SK-N-SH (cell line): Measurements from ENCODE around the gene ASTN2.

Experiments used
- ELF1 ChIP-seq: IDR thresholded peaks from 2 replicates; pipeline ENCODE4 v1.4.0; 2012
- EP300 ChIP-seq, 2 experiments: IDR thresholded peaks; 2 replicates each; pipeline versions ENCODE4 v1.4.0 to v1.6.1; 2012; ENCODE audit warnings: borderline replicate concordance in 1 of 2, low read depth in 1 of 2, low read length in 1 of 2
- EZH2phosphoT487 ChIP-seq: fragments of 200-600 bp; sonication (generic); IDR thresholded peaks from 2 replicates; pipeline ENCODE4 v1.6.1; 2017; ENCODE audit warnings: low read depth, mixed run types, mild to moderate bottlenecking, antibody characterized with exemption, moderate library complexity, borderline replicate concordance
- MXI1 ChIP-seq: IDR thresholded peaks from 2 replicates; pipeline ENCODE4 v1.6.1; 2012; ENCODE audit warnings: mild to moderate bottlenecking, low read depth, low read length, improper control_type of control experiment
- POLR2AphosphoS5 ChIP-seq: IDR thresholded peaks from 2 replicates; pipeline ENCODE4 v1.6.1; 2012; ENCODE audit warnings: low read depth, low read length
- SIN3A ChIP-seq: IDR thresholded peaks from 2 replicates; pipeline ENCODE4 v1.6.1; 2012; ENCODE audit warnings: low read depth, mild to moderate bottlenecking, low read length, moderate library complexity, borderline replicate concordance
- YY1 ChIP-seq: IDR thresholded peaks from 2 replicates; pipeline ENCODE4 v1.4.0; 2012; ENCODE audit warnings: low read depth, mild to moderate bottlenecking
- TF ChIP-seq, protein P1 (sequence below): fragments of 200-600 bp; sonication (generic); IDR thresholded peaks from 2 replicates; pipeline ENCODE4 v1.6.1; 2017; ENCODE audit warnings: antibody characterized with exemption, mild to moderate bottlenecking, moderate library complexity
- TF ChIP-seq, protein P2 (sequence below): IDR thresholded peaks from 2 replicates; pipeline ENCODE4 v1.4.0; 2012; ENCODE audit warnings: low read depth
- TF ChIP-seq, protein P3 (sequence below): IDR thresholded peaks from 2 replicates; pipeline ENCODE4 v1.6.1; 2012; ENCODE audit warnings: mild to moderate bottlenecking, low read depth, low read length, moderate library complexity

DNA sequence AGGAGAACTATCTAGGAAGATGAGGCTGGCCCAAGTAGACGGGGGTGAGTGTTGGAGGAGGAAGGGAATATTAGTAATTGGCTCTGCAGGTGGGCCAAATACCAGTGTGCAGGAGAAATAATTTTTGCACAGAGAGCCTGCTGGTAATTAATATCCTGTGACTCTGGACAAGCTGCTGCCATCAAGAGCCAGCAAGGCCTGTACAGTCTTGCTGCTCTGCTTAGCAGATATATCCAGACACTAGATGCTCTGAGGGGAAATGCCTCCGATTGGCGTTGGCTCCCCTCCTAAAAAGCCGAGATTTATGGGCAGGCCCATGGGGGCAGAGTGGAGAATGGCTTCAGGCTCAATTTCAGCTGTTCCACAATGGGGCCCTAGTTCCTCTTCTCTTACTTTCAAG, 29.6 kb upstream of the ASTN2 start:
- TF ChIP-seq SIN3A (no peak), EP300 (IDR thresholded peaks at IDR 0.05; ENCODE audit: borderline replicate concordance in 1 of 2, low read depth in 1 of 2, low read length in 1 of 2) (no peak), YY1 (no peak), ELF1 (no peak), POLR2AphosphoS5 (no peak), MXI1 (no peak), EZH2phosphoT487 (no peak)
- TF ChIP-seq, protein P1, sequence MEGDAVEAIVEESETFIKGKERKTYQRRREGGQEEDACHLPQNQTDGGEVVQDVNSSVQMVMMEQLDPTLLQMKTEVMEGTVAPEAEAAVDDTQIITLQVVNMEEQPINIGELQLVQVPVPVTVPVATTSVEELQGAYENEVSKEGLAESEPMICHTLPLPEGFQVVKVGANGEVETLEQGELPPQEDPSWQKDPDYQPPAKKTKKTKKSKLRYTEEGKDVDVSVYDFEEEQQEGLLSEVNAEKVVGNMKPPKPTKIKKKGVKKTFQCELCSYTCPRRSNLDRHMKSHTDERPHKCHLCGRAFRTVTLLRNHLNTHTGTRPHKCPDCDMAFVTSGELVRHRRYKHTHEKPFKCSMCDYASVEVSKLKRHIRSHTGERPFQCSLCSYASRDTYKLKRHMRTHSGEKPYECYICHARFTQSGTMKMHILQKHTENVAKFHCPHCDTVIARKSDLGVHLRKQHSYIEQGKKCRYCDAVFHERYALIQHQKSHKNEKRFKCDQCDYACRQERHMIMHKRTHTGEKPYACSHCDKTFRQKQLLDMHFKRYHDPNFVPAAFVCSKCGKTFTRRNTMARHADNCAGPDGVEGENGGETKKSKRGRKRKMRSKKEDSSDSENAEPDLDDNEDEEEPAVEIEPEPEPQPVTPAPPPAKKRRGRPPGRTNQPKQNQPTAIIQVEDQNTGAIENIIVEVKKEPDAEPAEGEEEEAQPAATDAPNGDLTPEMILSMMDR, result no peak
- TF ChIP-seq, protein P2, sequence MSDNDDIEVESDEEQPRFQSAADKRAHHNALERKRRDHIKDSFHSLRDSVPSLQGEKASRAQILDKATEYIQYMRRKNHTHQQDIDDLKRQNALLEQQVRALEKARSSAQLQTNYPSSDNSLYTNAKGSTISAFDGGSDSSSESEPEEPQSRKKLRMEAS, result no peak
- TF ChIP-seq, protein P3, sequence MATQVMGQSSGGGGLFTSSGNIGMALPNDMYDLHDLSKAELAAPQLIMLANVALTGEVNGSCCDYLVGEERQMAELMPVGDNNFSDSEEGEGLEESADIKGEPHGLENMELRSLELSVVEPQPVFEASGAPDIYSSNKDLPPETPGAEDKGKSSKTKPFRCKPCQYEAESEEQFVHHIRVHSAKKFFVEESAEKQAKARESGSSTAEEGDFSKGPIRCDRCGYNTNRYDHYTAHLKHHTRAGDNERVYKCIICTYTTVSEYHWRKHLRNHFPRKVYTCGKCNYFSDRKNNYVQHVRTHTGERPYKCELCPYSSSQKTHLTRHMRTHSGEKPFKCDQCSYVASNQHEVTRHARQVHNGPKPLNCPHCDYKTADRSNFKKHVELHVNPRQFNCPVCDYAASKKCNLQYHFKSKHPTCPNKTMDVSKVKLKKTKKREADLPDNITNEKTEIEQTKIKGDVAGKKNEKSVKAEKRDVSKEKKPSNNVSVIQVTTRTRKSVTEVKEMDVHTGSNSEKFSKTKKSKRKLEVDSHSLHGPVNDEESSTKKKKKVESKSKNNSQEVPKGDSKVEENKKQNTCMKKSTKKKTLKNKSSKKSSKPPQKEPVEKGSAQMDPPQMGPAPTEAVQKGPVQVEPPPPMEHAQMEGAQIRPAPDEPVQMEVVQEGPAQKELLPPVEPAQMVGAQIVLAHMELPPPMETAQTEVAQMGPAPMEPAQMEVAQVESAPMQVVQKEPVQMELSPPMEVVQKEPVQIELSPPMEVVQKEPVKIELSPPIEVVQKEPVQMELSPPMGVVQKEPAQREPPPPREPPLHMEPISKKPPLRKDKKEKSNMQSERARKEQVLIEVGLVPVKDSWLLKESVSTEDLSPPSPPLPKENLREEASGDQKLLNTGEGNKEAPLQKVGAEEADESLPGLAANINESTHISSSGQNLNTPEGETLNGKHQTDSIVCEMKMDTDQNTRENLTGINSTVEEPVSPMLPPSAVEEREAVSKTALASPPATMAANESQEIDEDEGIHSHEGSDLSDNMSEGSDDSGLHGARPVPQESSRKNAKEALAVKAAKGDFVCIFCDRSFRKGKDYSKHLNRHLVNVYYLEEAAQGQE, result no peak
